HG02759 (cell line): ENCODE data around the gene PTPRO.
A peak's percentile ranks its signal among the peaks of the same experiment; 100 is the strongest.
"Not testable (repeated sequence)": the region's sequence is repeated elsewhere in the genome, so short reads cannot be mapped to it uniquely, and the experiment has no call there.

Experiments used
- ATAC-seq: cut with Tn5 transposase; IDR thresholded peaks from one replicate; pipeline ENCODE4 v1.9.1; 2021; ENCODE audit warnings: mild to moderate bottlenecking, moderate library complexity; ENCODE audit not compliant: unreplicated experiment

Gene PTPRO

GRCh38 chr12:15599266-15600037 is 277.1 kb downstream of the PTPRO start:
- ATAC-seq = no peak

GRCh38 chr12:15600223-15600935 is 278.1 kb downstream of the PTPRO start:
- ATAC-seq = no peak

GRCh38 chr12:15601210-15601800 is 279.0 kb downstream of the PTPRO start:
- ATAC-seq = no peak

GRCh38 chr12:15602051-15602672 is 279.9 kb downstream of the PTPRO start:
- ATAC-seq = no peak

- no peak for ATAC-seq
Observed at GRCh38 chr12:15603474-15604085, 281.3 kb downstream of the PTPRO start.

- no peak for ATAC-seq
Observed at GRCh38 chr12:15605881-15606590, 283.7 kb downstream of the PTPRO start.

GRCh38 chr12:15608406-15608805 is 286.1 kb downstream of the PTPRO start:
- no peak for ATAC-seq

- ATAC-seq = no peak
Observed at GRCh38 chr12:15608941-15609340, 286.6 kb downstream of the PTPRO start.

- no peak for ATAC-seq
Observed at GRCh38 chr12:15613981-15614380, 291.7 kb downstream of the PTPRO start.

- not testable (repeated sequence) for ATAC-seq
Observed at GRCh38 chr12:15616495-15616894, 294.2 kb downstream of the PTPRO start.

- no peak for ATAC-seq
Observed at GRCh38 chr12:15620741-15621539, 298.6 kb downstream of the PTPRO start.

GRCh38 chr12:15625075-15625474 is 302.8 kb downstream of the PTPRO start:
- no peak for ATAC-seq

- ATAC-seq = no peak
Observed at GRCh38 chr12:15627995-15628945, 306.0 kb downstream of the PTPRO start.

- ATAC-seq = peak; percentile 67
Observed at GRCh38 chr12:15629108-15629507, 306.8 kb downstream of the PTPRO start.

GRCh38 chr12:15629761-15630160 is 307.5 kb downstream of the PTPRO start:
- no peak for ATAC-seq

- no peak for ATAC-seq
Observed at GRCh38 chr12:15631007-15631715, 308.9 kb downstream of the PTPRO start.

GRCh38 chr12:15632708-15633107 is 310.4 kb downstream of the PTPRO start:
- ATAC-seq = no peak

- ATAC-seq = no peak
Observed at GRCh38 chr12:15633201-15633600, 310.9 kb downstream of the PTPRO start.
